GM12801 (cell line): Measurements from ENCODE around the gene MPDU1.

Experiments used
- TF ChIP-seq, protein P1 (sequence below): IDR thresholded peaks from one replicate; pipeline ENCODE4 v1.5.1; 2011; ENCODE audit warnings: control low read depth; ENCODE audit not compliant: insufficient read length; ENCODE audit errors: extremely low read depth

The MPDU1 gene

DNA sequence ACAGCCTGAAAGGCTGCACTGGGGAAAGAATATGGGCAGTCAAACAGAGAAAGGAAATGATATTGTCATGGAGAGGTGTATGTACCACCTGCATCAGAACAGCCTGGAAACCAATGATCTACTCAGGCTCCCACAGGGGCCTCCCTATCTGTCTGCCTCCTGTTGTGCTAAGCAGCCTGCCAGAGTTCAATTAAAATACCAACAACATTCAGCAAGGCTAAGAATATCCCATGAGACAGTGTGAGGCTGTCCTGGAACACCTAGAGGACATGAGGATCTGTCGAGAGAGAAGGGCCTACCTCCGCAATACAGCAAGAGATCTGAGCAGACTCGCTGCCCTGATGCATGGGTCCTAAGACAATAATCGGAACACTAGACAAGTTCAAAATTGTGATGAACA lies 22.6 kb downstream of the MPDU1 start:
- TF ChIP-seq, protein P1, sequence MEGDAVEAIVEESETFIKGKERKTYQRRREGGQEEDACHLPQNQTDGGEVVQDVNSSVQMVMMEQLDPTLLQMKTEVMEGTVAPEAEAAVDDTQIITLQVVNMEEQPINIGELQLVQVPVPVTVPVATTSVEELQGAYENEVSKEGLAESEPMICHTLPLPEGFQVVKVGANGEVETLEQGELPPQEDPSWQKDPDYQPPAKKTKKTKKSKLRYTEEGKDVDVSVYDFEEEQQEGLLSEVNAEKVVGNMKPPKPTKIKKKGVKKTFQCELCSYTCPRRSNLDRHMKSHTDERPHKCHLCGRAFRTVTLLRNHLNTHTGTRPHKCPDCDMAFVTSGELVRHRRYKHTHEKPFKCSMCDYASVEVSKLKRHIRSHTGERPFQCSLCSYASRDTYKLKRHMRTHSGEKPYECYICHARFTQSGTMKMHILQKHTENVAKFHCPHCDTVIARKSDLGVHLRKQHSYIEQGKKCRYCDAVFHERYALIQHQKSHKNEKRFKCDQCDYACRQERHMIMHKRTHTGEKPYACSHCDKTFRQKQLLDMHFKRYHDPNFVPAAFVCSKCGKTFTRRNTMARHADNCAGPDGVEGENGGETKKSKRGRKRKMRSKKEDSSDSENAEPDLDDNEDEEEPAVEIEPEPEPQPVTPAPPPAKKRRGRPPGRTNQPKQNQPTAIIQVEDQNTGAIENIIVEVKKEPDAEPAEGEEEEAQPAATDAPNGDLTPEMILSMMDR, result no peak

DNA sequence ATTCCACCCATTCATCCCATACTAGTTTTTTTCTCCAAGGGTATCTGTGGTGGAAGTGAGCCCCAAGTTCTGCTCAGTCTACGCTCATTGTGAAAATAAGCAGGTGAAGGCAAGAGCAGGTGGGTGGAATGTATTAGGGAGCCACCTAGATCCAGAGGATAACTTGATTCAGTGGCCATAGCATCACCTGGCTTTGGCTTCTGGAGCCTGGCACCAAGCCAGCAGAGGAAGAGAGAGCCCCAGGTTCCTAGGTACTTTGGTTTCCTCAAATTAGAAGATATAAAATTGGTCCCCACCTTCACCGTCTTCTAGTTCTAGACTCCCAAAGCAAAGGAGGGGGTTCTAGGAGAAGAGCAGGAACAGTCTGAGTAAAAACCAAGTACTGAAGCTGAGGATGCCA lies 27.0 kb downstream of the MPDU1 start:
- TF ChIP-seq, protein P1, result no peak

DNA sequence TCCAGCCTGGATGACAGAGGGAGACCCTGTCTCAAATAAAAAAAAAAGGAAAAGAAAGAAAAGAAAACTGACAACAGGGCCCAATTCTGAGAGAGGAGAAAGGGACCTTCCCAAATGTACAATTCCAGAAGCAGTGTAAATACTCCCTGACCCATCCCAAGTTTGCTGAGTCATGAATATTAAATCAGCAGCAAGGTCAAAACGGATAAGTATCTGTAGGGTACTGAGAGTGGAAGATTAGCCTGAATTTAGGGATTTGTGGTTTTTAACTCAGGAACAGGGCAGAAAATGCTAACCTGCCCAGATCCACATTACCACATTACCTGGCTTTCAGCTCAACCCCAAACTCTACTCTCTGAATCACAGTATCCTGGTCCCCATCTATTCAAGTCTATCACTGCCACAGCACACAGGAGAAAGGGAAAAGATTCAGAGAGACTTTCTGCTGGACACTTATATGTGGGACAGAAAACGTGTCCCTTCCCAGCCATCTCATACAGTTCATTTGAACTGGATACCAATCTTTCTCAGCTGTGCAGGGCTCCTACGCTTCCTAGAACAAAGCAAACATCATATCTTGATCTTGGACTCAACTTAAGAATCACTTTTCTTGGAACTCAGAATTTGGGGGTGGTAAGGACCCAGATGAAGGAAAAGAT lies 28.1 kb downstream of the MPDU1 start:
- TF ChIP-seq, protein P1, result no peak

DNA sequence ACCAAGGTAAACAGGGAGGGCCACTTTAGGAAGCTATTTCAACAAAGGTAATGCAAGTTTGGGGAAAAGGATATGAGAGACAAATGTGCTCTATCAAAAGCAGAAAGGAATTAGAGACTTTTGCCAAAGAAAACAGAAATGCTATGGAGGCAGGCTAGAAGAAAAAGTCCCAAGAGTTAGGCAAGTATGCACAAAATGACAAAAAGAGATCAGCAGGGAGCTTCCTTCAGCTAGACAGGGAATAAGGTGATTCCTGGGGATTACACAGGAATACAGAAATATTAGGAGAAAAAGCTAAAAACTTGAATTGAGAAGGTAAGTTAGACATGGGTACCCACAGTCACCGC lies 28.6 kb downstream of the MPDU1 start:
- TF ChIP-seq, protein P1, result no peak

DNA sequence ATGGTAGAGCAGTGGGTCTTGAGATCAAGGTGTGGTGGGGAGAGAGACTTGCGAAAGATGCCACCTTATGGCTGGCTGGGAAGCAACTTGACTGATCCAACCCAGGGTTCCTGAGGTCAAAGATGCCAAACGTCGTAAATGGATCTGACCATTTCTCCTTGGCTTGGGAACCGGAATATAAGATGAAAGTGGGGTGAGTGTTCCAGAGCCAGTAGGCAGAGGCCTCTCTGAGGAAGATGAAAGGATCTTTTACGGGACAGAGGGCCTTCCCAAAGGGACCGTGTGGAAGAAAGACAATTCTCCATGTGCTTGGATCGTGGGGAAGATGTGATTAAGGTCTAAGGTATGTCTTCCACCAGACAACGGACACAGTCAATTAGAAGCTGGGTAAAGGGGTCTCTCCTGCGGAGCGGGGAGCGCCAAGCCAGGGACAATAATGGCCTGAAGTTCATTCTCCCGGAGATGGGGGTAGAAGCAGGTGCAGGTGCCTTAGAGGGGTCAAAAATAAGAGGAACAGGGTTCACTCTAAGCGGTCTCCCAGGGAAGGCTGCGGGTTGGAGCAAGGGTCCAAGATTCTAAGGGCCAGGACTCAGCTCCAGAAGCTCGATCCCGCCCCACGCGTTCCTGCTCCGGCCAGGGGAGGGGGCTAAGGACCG lies 30.2 kb downstream of the MPDU1 start:
- TF ChIP-seq, protein P1, result no peak

DNA sequence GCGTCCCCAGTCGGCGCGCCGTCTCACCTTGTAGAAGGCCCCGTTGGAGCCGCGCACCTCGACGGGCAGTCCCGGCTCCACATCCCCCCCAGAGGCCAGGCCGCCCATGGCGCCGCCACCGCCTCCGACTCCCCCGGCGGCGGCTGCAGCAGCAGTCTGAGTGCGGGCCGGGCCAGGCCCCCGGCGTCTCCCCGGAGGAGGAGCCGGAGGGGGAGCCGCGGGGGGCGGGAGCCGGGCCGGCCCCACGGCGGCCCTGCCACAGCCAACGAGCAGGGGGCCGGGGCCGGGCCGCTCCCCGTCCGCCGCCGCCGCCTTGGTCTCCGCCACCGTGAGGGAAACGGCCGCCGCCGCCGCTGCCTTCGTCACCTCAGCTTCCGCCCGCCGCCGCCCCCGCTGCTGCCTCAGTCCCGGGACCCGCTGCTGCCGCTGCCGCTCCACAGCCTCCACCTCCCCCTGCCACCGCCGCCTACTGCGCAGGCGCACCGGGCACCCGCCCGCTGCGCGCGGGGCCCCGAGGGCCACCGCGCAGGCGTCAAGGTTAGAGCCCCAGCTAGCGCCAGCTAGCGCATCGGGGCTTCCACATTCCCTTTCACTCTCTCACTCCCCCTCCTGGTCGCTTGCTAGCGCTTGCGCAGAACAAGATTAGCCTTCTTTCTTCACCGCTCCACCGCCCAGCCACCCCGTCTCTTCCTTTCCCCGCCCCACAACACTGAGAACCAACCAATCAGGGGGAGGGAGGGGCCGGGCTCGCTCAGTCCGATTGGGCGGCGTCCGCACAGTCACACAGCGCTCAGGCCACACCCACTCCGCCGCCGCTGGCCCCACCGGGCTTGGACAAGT lies 31.0 kb downstream of the MPDU1 start, which contains the start of gene FXR2:
FXR2 (minus strand) TSS at position 473 of the 840 bp plus-strand sequence; CDS start at position 108, 365 bp downstream.
- TF ChIP-seq, protein P1, result no peak

DNA sequence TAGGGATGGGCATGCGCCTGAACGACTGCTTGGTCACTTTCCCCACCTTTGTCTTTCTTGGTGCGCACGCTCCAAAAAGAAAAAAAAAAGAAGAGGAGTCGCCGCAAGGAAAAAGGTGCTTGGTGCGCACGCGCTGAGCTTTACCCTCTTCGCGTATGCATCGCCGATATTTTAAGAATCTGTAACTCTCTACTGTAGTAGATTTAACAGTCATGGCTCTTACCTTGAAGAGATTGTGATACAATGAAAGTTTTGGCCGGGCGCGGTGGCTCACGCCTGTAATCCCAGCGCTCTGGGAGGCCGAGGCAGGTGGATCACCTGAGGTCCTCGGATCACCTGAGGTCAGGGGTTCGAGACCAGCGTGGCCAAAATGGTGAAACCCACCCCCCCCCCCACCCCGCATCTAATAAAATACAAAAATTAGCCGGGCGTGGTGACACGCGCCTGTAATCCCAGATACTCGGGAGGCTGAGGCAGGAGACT lies 31.7 kb downstream of the MPDU1 start:
- TF ChIP-seq, protein P1, result no peak
